ENCODE measurements around the gene DOK3.

DNA sequence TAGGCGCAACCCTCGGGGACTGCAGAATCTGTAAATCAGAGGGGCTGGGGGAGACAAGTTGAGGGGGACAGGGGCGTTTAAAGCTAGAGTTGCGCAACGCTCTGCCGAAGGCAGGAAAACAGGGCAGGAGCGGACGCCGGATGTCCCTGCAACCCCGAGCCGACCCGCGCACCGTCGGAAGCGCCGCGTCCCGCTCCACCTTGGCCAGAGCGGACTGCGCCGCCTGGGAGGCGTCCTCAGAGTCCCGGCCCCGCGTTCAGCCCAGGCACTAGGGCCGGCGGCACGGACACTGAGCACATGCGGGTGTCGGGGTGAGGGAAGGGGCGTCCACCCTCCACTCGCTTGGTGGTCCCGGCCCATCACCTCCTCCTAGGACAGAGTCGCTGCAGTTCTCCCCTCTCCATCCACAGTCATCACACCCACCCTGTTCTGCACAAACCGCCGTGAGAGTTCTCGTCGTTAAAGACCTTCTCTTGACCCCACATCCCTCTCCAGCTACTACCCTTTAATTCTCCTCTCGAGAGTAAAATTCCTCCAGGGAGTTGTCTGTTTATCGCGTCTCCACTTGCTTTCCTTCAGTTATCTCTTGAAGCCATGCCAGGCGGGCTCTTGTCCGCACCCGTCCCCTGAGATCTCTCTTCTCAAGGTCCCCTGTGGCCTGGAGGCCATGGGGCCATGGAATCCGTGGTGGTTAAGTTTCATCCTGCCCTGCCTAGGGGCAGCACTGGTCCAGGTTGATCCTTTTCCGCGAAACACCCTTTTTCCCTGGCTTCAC lies 11.4 kb downstream of the DOK3 start:
- TF ChIP-seq, protein P1, sequence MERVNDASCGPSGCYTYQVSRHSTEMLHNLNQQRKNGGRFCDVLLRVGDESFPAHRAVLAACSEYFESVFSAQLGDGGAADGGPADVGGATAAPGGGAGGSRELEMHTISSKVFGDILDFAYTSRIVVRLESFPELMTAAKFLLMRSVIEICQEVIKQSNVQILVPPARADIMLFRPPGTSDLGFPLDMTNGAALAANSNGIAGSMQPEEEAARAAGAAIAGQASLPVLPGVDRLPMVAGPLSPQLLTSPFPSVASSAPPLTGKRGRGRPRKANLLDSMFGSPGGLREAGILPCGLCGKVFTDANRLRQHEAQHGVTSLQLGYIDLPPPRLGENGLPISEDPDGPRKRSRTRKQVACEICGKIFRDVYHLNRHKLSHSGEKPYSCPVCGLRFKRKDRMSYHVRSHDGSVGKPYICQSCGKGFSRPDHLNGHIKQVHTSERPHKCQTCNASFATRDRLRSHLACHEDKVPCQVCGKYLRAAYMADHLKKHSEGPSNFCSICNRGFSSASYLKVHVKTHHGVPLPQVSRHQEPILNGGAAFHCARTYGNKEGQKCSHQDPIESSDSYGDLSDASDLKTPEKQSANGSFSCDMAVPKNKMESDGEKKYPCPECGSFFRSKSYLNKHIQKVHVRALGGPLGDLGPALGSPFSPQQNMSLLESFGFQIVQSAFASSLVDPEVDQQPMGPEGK (CRISPR knock-in tag; IDR thresholded peaks at IDR 0.05; ENCODE audit: borderline replicate concordance): no peak
- TF ChIP-seq, protein P2, sequence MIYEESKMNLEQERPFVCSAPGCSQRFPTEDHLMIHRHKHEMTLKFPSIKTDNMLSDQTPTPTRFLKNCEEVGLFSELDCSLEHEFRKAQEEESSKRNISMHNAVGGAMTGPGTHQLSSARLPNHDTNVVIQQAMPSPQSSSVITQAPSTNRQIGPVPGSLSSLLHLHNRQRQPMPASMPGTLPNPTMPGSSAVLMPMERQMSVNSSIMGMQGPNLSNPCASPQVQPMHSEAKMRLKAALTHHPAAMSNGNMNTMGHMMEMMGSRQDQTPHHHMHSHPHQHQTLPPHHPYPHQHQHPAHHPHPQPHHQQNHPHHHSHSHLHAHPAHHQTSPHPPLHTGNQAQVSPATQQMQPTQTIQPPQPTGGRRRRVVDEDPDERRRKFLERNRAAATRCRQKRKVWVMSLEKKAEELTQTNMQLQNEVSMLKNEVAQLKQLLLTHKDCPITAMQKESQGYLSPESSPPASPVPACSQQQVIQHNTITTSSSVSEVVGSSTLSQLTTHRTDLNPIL (CRISPR knock-in tag; IDR thresholded peaks at IDR 0.05; ENCODE audit: low read depth): no peak
- no peak for TF ChIP-seq PPARA (CRISPR knock-in tag; IDR thresholded peaks at IDR 0.05; ENCODE audit: borderline replicate concordance)

Data from SK-N-SH treated with all-trans-retinoic acid at 6 μM for 48 hours (cell line).